SK-N-MC (cell line): Measurements from ENCODE around the gene ZNF536.

ENCODE experiments used
- DNase-seq: peaks from one replicate; pipeline ENCODE4 v3.0.0-alpha.2; 2011; ENCODE audit warnings: low read depth, low spot score
- H3K27ac ChIP-seq: fragments of 200-600 bp; sonication (generic); 2 replicates; pipeline ENCODE4 v1.5.1; 2016; ENCODE audit warnings: mixed run types
- H3K36me3 ChIP-seq: fragments of 200-600 bp; sonication (generic); 2 replicates; pipeline ENCODE4 v1.6.1; 2017; ENCODE audit warnings: antibody characterized with exemption, low read length, mixed read lengths; ENCODE audit not compliant: insufficient read depth
- H3K4me3 ChIP-seq: fragments of 200-600 bp; sonication (generic); 2 replicates; pipeline ENCODE4 v1.5.1; 2016
- H3K9ac ChIP-seq: fragments of 200-600 bp; sonication (generic); 2 replicates; pipeline ENCODE4 v1.8.0; 2017; ENCODE audit warnings: mixed run types, mixed read lengths; ENCODE audit not compliant: insufficient read length
- H3K9me3 ChIP-seq: fragments of 200-600 bp; sonication (generic); 2 replicates; pipeline ENCODE4 v1.6.1; 2017; ENCODE audit warnings: low read depth, mild to moderate bottlenecking, antibody characterized with exemption, low read length, moderate library complexity, mixed read lengths
- EZH2 ChIP-seq: fragments of 200-600 bp; sonication (generic); IDR thresholded peaks from one replicate; pipeline ENCODE4 v1.6.1; 2017; ENCODE audit warnings: antibody characterized with exemption
- FOXP2 ChIP-seq: optimal IDR thresholded peaks from 2 replicates; pipeline ENCODE3; 2011; ENCODE audit warnings: mild to moderate bottlenecking, moderate library complexity; ENCODE audit not compliant: insufficient read depth; ENCODE audit errors: extremely low read length, control extremely low read depth
- POLR2AphosphoS5 ChIP-seq: IDR thresholded peaks from 2 replicates; pipeline ENCODE4 v1.6.1; 2012; ENCODE audit warnings: mild to moderate bottlenecking, low read depth, low read length, borderline replicate concordance

The ZNF536 gene

DNA sequence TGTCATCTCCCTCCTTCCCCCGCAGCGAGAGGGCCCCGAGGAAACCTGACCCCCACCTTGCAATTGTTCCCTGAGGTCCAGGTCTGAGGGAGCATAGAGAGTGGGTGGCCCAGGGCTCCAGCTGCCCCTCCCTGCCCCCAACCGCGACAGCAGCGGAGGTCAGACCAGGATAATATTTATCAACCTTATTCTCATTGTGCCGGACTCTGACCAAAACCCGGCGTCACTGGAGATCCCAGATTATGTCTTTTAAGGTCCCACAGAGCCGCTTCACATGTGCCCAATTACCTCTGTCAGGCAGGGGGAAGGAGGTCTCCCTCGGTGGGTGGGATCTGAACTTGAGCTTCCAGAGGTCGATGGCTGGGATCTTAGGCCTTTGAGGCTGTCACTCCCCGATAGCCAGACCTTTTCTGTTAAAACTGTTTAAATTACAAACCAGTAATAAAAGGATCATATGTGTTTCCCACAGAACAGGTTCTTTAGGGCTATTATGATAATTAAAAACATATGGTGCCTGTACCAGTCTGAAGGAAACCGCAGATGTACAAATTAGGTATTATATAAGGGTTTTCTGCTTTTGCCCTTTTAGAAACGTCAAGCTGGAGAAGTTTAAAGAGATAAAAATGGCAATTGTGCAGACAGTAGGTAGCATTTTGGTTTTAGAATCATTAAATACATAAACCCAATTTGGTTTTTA lies 195.5 kb downstream of the ZNF536 start:
- Histone ChIP-seq H3K4me3 (no peak overlapping the region), H3K9me3 (no peaks in the 10 kb centered on the region), H3K9ac (no peak overlapping the region), H3K36me3 (no peaks in the 10 kb centered on the region), H3K27ac (no peak overlapping the region)
- DNase-seq = peak; percentile 10
- TF ChIP-seq POLR2AphosphoS5 (no peak), FOXP2 (no peak), EZH2 (no peak)

GRCh38 chr19:30570194-30570593 lies 198.0 kb downstream of the ZNF536 start:
- no peak overlapping the region for H3K4me3 ChIP-seq
- H3K9ac ChIP-seq = no peak overlapping the region
- no peak overlapping the region for H3K27ac ChIP-seq
- no peak for DNase-seq
- no peaks in the 10 kb centered on the region for H3K9me3 ChIP-seq
- H3K36me3 ChIP-seq = no peaks in the 10 kb centered on the region
- TF ChIP-seq FOXP2 (no peak), POLR2AphosphoS5 (no peak), EZH2 (no peak)

- Histone ChIP-seq H3K4me3 (no peak overlapping the region), H3K9ac (no peak overlapping the region), H3K27ac (no peak overlapping the region), H3K36me3 (no peaks in the 10 kb centered on the region), H3K9me3 (no peaks in the 10 kb centered on the region)
- TF ChIP-seq FOXP2 (no peak), EZH2 (no peak), POLR2AphosphoS5 (no peak)
- no peak for DNase-seq
These were observed 205.4 kb downstream of the ZNF536 start for GRCh38 chr19:30577551-30578105.

GRCh38 chr19:30579419-30579818 lies 207.2 kb downstream of the ZNF536 start:
- Histone ChIP-seq H3K36me3 (no peaks in the 10 kb centered on the region), H3K27ac (no peak overlapping the region), H3K9me3 (no peaks in the 10 kb centered on the region), H3K4me3 (no peak overlapping the region), H3K9ac (no peak overlapping the region)
- TF ChIP-seq EZH2 (no peak), POLR2AphosphoS5 (no peak)
- no peak for DNase-seq

DNA sequence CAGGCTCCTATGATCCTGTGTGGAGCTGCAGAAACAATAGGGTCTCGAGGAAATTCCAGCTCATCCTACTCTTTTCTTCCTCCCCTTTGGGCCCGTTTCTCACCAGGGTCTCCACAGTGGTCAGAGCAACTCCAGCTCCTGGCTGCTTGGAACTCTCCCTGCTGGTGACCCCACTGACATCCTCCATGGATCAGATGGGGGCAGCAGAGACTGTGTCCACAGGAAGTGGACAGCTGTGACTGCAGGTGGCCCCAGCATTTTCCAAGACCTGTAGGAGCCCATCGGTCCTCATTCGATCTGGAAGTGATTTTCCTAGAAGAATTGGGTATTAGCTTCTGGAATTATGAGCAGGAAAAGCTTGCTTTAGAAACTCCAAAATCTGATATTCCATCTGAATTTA lies 208.5 kb downstream of the ZNF536 start:
- no peak overlapping the region for H3K27ac ChIP-seq
- TF ChIP-seq FOXP2 (no peak), EZH2 (no peak), POLR2AphosphoS5 (no peak)
- no peaks in the 10 kb centered on the region for H3K9me3 ChIP-seq
- H3K4me3 ChIP-seq = no peak overlapping the region
- DNase-seq = no peak
- H3K36me3 ChIP-seq = no peaks in the 10 kb centered on the region
- H3K9ac ChIP-seq = no peak overlapping the region

DNA sequence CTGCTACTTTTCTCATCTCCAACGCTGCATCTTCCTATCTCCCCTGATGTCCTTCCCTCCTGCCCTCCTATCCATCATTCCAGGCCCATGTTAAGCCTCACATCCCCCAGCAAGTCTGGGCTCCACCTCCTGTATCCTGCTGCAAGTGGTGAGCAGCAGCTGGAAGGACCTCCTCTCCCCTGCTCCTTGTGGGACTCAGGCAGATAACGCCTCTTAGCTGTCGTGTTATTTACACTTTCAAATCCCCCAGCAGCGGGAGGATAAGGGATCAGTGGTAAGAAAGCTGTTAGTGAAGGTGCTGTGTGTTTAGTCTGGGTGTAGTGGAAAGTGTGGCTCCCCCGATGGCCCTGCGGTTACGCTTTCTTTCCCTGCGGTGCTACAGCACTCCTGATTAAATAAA lies 211.9 kb downstream of the ZNF536 start:
- Histone ChIP-seq H3K9me3 (no peaks in the 10 kb centered on the region), H3K4me3 (no peak overlapping the region), H3K27ac (no peak overlapping the region), H3K9ac (no peak overlapping the region), H3K36me3 (no peaks in the 10 kb centered on the region)
- no peak for TF ChIP-seq EZH2
- TF ChIP-seq POLR2AphosphoS5 = no peak
- no peak for TF ChIP-seq FOXP2
- no peak for DNase-seq

DNA sequence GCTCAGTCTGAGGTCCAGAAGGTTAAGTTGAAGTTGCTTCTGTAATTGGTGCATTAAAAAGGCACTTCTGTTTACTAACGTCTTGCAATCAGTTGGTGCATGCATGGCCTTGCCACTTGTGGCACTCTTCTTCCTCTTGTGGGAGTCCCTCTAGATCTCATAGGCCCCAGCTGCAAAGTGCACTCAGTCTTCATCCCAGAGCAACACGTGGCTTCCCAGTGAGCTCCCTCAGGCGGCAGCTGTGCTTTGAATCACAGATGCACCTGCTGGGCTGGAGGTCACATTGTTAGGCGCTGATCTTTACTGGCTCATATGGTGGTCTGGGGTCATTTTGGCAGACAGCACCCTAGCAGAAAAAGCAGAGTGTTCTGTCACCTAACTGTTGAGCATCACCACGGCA lies 215.7 kb downstream of the ZNF536 start:
- no peak for TF ChIP-seq POLR2AphosphoS5
- TF ChIP-seq FOXP2 = no peak
- Histone ChIP-seq H3K9me3 (no peaks in the 10 kb centered on the region), H3K36me3 (no peaks in the 10 kb centered on the region), H3K9ac (no peak overlapping the region), H3K27ac (no peak overlapping the region), H3K4me3 (no peak overlapping the region)
- no peak for DNase-seq

DNA sequence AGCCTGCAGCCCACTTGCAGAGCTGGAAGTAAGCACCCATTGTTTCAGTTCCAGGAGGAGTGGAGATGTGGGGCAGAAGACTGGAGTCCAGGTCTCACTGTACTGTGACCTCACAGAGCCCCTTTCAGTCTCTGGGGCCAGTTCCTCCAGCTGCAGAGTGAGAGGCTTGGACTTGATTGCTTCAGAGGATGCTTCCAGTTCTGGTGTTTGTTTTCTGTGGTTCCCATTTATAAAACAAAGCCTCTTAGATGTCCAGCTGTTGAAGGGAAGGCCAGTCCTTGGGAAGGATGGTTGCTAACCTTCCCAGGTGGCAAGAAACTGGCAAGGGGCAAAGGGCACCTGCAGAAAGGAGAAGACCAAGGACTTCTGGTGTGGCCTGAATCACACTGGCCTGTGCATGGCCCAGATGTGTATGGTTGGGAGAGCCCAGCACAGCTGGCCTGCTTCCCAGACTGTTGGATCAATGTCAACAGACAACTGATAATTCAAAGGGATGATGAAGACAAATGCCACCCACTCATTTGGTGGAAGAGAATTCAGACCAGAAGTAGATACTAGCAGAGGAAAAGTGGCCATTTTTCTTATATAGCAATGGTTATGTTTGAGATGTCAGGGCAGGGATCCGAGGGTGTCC lies 218.5 kb downstream of the ZNF536 start:
- no peaks in the 10 kb centered on the region for H3K9me3 ChIP-seq
- no peak overlapping the region for H3K27ac ChIP-seq
- DNase-seq = no peak

DNA sequence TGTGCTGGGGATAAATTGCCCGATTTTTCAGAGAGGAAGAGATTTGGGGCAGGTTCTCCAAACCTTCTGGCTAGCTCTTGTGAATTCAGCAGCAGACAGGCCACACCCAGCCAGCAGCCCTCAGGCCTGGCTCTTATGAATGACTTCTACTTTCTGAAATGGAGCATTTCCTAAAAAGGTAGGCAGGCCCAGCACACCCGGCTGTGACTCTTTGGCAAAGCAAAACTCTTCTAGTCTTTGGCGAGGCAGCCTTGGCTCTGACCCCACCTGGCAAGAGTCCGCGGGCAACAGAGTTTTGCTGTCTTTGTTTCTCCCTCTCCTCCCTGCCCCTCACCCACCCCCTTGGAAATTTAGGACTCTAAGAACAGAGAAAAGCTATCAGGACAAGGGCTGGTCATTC lies 221.2 kb downstream of the ZNF536 start:
- TF ChIP-seq FOXP2 (no peak), EZH2 (no peak)
- no peaks in the 10 kb centered on the region for H3K9me3 ChIP-seq

More for the DNA sequence above, 218.5 kb downstream of the ZNF536 start:
- Histone ChIP-seq H3K9ac (no peak overlapping the region), H3K36me3 (no peaks in the 10 kb centered on the region), H3K4me3 (no peak overlapping the region)
- TF ChIP-seq FOXP2 = no peak
- TF ChIP-seq EZH2 = no peak
- no peak for TF ChIP-seq POLR2AphosphoS5

More for the DNA sequence above, 221.2 kb downstream of the ZNF536 start:
- no peaks in the 10 kb centered on the region for H3K36me3 ChIP-seq
- no peak overlapping the region for H3K9ac ChIP-seq
- H3K4me3 ChIP-seq = no peak overlapping the region
- no peak for DNase-seq
- H3K27ac ChIP-seq = no peak overlapping the region
